GM19043 (cell line): ENCODE data around the gene GSTM5.
"Not testable (repeated sequence)": the region's sequence is repeated elsewhere in the genome, so short reads cannot be mapped to it uniquely, and the experiment has no call there.

Source experiments
- ATAC-seq: cut with Tn5 transposase; IDR thresholded peaks from one replicate; pipeline ENCODE4 v1.9.1; 2021; ENCODE audit warnings: low read depth; ENCODE audit not compliant: unreplicated experiment

The GSTM5 gene

DNA sequence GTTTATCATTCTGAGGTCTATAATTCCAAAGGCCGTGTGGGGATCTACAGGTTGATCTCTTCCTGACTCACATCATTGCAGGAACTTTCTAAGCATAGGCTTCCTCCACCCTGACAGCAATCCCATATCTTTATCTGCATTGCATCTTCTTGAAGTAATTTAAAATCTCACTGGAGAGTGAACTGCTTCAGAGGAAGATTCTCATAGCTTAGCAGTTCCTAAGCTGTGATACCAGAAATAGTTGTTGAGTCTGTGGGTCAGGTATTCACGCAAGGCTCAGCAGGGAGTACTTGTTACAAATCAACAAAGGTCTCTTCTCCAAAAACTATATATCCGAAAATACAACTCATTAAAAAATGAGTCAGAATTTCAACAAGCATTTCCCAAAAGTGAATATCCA lies 16.9 kb upstream of the GSTM5 start:
- ATAC-seq: not testable (repeated sequence)

DNA sequence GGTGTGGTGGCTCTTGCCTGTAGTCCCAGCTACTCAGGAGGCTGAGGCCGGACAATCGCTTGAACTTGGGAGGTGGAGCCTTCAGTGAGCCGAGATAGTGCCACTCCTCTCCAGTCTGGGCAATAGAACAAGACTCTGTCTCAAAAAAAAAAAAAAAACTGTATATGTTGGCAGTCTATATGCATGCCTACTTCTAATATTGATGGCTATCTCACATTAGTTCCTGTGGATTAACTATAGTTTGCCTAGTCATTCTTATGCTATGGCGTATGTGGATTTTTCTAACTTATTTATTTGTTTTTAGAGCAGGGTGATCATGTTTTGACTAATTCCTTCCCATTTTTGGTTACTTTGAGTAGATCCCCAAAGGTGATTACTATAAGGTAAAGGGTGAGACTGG lies 15.0 kb upstream of the GSTM5 start:
- ATAC-seq: no peak

- not testable (repeated sequence) for ATAC-seq
Measured at GRCh38 chr1:109697861-109698260, 14.2 kb upstream of the GSTM5 start.

- ATAC-seq: not testable (repeated sequence)
Measured at GRCh38 chr1:109702940-109703339, 9.1 kb upstream of the GSTM5 start.

- no peak for ATAC-seq
Measured at GRCh38 chr1:109704173-109704572, 7.9 kb upstream of the GSTM5 start.

DNA sequence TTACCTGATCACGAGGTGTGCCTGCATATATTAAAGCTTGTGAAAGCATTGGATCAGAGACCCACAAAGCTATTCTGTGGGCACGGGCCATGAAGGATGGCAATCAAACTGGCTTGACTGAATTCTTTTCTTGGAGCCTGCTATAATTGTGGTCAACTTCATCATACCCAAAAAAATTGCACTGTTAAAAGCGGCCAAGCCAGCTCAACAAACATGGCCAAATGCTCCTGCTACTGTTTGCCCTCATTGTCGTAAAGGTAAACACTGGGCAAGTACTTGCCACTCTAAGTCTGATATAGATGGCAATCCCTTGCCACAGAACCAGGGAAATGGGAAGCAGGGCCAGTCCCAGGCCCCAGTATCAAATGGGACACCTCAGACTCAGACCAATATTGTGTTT lies 6.6 kb upstream of the GSTM5 start:
- no peak for ATAC-seq

- not testable (repeated sequence) for ATAC-seq
Measured at GRCh38 chr1:109708949-109709348, 3.1 kb upstream of the GSTM5 start.

GRCh38 chr1:109709822-109710221 lies 2.2 kb upstream of the GSTM5 start:
- not testable (repeated sequence) for ATAC-seq

DNA sequence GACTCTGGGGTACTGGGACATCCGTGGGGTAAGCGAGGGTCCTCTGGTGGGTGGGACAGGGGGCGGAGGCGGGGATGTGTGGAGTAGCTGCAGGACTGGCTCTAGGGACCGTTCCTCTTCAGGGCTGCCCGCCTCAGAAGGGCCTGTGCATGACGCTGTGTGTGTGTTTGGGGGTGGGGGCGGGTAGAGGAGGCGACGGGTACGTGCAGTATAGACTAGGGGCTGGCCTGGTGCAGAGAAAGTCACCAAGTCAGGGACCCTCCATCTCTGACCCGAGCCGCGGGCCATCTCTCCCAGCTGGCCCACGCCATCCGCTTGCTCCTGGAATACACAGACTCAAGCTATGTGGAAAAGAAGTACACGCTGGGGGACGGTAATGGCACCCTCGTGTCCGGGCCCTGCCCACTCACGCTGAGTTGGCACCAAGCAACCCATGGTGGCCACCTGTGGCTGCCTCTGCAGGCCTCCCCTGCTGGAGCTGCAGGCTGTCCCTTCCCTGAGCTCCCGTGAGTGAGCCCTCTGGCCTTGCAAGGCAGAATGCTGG lies 342 bp downstream of the GSTM5 start:
- ATAC-seq: no peak

- no peak for ATAC-seq
Measured at GRCh38 chr1:109713636-109714035, 1.6 kb downstream of the GSTM5 start.

GRCh38 chr1:109714661-109715372 lies 2.8 kb downstream of the GSTM5 start:
- ATAC-seq: no peak

- ATAC-seq: no peak
Measured at GRCh38 chr1:109716121-109716520, 4.1 kb downstream of the GSTM5 start.

DNA sequence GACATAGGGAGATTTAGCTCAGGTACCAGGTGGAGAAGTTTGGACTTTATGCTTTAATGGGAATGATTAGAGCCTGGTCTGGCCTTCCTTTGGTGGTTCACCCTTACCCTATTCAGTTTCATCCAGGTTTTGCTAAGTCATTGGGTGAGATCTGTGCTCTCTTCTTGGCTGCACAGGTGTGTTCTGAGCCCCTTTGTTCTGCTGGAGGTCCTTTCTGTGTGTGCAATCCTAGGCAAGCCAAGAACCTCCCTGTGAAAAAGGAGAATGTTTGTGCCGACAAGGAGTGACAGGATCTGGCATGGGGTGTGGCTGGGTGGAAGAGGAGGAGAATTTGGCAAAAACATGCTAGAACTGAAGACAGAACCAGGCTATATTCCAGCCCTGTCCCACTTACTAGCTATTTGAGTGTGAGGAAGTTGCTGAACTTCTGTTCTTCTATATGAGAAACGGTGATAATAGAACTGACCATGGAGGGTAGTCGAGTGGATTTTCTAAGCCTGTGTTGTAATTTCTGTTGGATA lies 4.6 kb downstream of the GSTM5 start:
- ATAC-seq: no peak

GRCh38 chr1:109717729-109718128 lies 5.7 kb downstream of the GSTM5 start:
- no peak for ATAC-seq

DNA sequence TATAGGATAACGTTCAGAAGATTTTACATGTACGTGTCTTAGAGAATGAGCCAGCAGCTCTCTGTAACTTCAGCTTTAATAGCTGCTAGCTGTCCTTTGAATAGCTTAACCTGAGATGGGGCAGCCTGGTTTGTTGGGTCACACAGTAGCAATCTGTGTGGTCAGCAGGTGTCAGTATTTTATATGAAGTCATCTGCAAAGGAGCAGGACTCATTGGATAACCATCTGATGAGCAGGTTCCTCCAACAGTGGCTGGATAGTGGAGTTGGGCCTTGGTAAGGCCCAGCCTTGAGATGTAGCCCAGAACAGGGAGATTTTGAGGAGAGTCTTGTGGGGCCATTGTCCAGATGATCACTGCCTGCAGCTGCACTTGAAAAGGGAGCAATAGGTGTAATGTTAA lies 6.4 kb downstream of the GSTM5 start:
- no peak for ATAC-seq

- ATAC-seq: no peak
Measured at GRCh38 chr1:109719337-109719837, 7.3 kb downstream of the GSTM5 start.

DNA sequence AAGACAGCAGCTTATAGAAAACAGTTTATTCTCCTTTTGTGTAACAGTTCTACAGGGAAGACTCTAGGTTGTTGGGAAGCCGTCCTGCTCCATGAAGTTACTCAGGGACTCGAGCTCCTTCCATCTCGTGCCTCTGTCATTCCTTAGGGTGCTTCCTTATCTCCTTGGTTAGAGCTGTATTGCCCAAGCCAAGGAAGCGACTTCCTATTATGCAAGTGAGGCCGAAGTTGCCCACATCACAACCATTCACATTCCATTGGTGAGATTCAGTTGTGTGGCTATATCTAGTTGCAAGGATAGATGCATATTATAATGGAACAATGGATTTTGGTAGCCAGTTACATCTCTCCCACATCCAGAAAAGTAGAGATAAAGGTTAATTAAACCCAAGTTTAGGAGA lies 9.0 kb downstream of the GSTM5 start:
- no peak for ATAC-seq

DNA sequence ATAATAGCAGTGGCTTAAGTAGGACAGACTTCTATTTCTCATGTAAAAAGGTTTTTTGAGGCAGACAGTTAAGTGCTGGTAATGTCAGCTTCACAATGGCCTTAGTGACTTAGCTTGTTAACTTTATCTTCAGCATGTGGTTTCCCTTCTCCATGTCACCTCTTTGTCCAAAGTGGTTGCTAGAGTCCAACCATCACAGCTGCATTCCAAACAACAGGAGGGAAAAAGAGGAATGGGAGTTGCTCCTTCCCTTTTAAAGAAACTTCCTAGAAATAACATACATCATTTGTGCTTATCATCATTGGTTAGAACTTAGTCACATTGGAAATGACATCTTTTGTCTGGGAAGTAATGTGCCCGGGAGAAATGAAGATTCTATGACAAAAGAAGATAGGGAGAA lies 9.9 kb downstream of the GSTM5 start:
- no peak for ATAC-seq

DNA sequence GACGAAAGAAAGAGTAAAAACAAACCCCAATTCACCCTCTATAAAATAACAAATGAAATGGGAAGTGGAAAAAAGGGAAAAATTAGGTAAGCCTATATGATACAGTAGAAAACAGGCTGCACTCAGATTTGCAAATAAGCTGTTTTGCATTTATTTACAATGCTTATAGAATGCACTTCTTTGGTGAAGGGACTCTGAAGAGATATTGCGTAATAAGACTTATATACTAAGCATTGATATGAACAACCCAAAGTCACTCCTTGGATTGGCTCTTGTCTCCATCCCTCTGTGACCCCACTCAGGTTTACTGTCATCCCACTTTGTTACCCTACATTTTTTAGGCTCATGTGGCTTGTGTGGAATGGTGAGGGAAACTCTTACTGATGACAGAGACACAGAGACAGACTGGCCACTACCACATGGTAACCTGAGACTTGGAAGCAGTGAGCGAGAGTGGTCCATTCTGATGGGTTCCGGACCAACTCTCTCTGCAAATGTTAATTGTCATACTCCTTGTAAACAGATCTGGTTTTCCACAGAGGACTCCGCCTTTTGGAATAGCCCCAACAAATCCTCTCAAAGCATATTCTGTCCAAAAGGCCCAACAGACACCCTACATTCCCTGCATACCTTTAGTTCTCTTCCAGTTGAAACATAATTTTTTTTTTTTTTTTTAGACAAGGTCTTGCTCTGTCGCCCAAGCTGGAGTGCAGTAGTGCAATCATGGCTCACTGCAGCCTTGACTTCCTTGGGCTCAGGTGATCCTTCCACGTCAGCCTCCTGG lies 11.0 kb downstream of the GSTM5 start:
- no peak for ATAC-seq

- no peak for ATAC-seq
Measured at GRCh38 chr1:109724933-109725332, 12.9 kb downstream of the GSTM5 start.

GRCh38 chr1:109725510-109725909 lies 13.5 kb downstream of the GSTM5 start:
- ATAC-seq: no peak
